ENCODE results near the gene ERICH2. TPM values are rescaled to one million over a fixed set of nuclear protein-coding genes. Genes with fewer than 3 reads are reported as not detected.
"Not testable (repeated sequence)": the region's sequence is repeated elsewhere in the genome, so short reads cannot be mapped to it uniquely, and the experiment has no call there.

The ERICH2 gene, protein sequence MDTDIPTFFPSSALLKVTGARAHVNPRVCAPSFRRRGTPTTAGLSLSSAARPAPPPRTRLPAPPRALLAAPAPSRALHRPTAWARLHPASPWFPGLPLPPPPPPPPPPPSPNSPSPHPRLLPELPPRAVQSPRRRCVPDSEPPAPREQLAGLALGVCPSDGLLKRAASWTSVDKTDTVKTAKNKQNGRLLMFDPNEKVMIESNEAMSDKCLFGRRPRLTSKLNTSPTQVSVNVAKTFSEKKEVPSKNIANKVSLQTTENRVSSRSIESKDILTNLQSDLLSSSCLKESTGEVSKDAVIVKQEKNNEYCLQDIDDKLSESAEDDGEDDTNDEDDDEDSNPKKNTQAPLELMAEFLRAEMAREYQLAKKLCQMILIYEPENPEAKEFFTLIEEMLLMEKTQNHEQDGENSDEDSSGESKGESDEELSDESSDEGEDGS
- not detected for total RNA-seq (2021; fragmentation: NEBNext Ultra II Directional; extraction: Animal tissue kit (Norgen Biotek cat#: 25700))
- long read RNA-seq, result 0 reads

DNA sequence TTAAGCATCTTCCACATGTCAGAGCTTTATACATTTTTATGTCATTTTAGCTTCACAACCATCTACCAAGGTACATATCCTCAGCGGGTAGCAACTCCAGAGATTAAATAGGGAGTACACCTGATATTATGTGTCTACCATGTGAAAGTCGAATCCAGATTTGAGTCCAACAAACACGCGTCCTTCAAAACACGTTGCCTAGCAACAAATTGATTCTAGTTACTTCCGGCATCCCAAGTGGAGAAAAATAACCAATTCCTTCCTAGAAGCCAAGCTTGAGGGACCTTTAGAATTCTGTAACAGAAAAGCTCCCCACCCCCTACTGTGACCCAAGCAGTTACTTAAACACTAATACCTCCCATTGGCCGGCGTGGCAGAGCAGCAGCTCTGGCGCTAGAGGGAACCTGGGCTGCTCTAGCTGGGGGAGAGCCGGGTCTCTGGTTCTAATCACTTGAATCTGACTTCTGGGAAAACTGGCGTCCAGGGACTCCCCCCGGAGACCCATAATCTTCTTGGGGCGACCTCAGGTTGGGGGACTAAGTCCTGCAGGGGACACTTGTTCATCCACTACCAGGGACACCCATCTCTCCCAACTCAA lies at the start of gene ERICH2:
ERICH2 (plus strand) TSS at position 371 of the 598 bp plus-strand sequence. CDS start 304 bp downstream, outside the sequence.
- Mint-ChIP-seq H3K27ac (no peak within 1 kb of the TSS), H3K27me3 (ENCODE audit: insufficient read depth) (peaks cover 5% of the 10 kb centered on the region), H3K4me3 (peak within 1 kb of the TSS; percentile 88), H3K36me3 (ENCODE audit: low read depth) (no peaks in the 10 kb centered on the region), H3K4me1 (ENCODE audit: low read depth) (peaks cover 7% of the 10 kb centered on the region; the same call in 1 of the 2 replicates), H3K9me3 (no peaks in the 10 kb centered on the region)
- TF ChIP-seq, protein P1, sequence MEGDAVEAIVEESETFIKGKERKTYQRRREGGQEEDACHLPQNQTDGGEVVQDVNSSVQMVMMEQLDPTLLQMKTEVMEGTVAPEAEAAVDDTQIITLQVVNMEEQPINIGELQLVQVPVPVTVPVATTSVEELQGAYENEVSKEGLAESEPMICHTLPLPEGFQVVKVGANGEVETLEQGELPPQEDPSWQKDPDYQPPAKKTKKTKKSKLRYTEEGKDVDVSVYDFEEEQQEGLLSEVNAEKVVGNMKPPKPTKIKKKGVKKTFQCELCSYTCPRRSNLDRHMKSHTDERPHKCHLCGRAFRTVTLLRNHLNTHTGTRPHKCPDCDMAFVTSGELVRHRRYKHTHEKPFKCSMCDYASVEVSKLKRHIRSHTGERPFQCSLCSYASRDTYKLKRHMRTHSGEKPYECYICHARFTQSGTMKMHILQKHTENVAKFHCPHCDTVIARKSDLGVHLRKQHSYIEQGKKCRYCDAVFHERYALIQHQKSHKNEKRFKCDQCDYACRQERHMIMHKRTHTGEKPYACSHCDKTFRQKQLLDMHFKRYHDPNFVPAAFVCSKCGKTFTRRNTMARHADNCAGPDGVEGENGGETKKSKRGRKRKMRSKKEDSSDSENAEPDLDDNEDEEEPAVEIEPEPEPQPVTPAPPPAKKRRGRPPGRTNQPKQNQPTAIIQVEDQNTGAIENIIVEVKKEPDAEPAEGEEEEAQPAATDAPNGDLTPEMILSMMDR (IDR thresholded peaks at IDR 0.05), result no peak
- DNase-seq, result peak; percentile 9

DNA sequence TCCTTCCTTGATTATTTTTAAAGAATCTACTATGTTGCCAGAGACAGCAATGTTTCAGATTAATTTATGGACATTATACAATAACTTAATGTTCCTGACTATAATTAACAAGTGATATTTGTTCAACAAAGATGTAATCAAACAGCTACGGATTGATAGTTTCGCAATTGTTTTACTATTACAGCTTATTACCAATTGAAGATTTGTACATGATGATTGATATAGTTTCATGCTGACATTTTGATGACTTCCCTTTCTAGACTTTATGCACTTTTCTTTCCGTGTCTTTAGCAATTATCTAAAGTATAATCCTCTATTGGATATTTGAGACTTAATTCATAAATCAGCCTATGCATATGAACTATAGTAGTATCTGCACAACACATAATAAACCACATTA lies 48.5 kb upstream of the ERICH2 start:
- no peak for DNase-seq
- Mint-ChIP-seq H3K4me1 (ENCODE audit: low read depth) (no peaks in the 10 kb centered on the region), H3K4me3 (no peak overlapping the region), H3K9me3 (no peaks in the 10 kb centered on the region), H3K36me3 (ENCODE audit: low read depth) (no peaks in the 10 kb centered on the region), H3K27ac (no peak overlapping the region), H3K27me3 (ENCODE audit: insufficient read depth) (peaks cover 11% of the 10 kb centered on the region)
- TF ChIP-seq, protein P1 (IDR thresholded peaks at IDR 0.05), result no peak

DNA sequence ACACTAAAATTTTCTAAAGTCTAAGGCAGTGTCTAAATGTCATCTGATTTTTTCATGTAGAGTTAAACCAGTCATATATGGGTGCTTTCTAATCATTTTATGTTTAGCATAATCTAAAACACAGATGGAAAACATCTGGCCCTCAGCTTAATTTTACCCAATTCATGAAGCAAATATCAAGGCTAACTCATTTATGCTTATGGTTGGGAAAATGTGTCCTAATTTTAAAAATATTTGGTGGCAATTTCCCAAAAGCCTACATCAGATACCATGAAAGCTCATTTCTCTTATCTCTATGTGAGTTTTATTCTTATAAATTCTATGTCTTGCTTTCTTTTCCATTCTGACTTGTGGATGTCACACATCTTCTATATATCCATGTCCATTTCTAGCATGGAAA lies 47.9 kb upstream of the ERICH2 start:
- DNase-seq, result no peak
- H3K4me3 Mint-ChIP-seq, result no peak overlapping the region
- H3K9me3 Mint-ChIP-seq, result no peaks in the 10 kb centered on the region
- no peaks in the 10 kb centered on the region for H3K36me3 Mint-ChIP-seq (ENCODE audit: low read depth)
- H3K4me1 Mint-ChIP-seq (ENCODE audit: low read depth), result no peaks in the 10 kb centered on the region
- H3K27me3 Mint-ChIP-seq (ENCODE audit: insufficient read depth), result peaks cover 11% of the 10 kb centered on the region
- TF ChIP-seq, protein P1 (IDR thresholded peaks at IDR 0.05), result no peak
- H3K27ac Mint-ChIP-seq, result no peak overlapping the region

DNA sequence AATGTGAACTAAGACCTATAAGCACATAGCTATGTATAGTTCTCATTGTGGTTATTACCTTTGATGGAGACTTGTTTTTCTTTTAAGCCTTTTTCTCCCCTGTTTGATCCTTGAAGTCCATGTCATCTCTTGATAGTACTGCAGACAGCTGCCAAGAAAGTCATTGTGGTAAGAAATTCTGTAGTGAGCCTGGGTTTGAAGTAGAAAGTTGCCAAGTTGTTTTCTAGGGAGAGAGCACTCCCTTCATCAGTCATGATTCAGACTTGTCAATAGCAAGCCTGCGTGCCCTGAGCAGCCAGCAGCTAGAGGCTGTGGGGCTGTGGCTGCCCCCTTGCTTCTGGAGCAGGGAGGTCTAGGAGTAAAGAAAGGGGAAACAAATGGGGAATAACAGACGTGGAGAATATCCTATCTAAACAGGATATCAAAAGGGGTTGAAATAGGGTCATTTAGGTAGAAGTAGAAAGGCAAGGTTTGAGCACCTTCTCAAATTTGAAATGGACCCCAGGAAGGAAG lies 46.7 kb upstream of the ERICH2 start:
- Mint-ChIP-seq H3K27ac (no peak overlapping the region), H3K9me3 (no peaks in the 10 kb centered on the region), H3K4me1 (ENCODE audit: low read depth) (no peaks in the 10 kb centered on the region), H3K27me3 (ENCODE audit: insufficient read depth) (peaks cover 3% of the 10 kb centered on the region; the same call in 1 of the 2 replicates), H3K36me3 (ENCODE audit: low read depth) (no peaks in the 10 kb centered on the region), H3K4me3 (no peak overlapping the region)
- DNase-seq, result no peak
- TF ChIP-seq, protein P1 (IDR thresholded peaks at IDR 0.05), result no peak

DNA sequence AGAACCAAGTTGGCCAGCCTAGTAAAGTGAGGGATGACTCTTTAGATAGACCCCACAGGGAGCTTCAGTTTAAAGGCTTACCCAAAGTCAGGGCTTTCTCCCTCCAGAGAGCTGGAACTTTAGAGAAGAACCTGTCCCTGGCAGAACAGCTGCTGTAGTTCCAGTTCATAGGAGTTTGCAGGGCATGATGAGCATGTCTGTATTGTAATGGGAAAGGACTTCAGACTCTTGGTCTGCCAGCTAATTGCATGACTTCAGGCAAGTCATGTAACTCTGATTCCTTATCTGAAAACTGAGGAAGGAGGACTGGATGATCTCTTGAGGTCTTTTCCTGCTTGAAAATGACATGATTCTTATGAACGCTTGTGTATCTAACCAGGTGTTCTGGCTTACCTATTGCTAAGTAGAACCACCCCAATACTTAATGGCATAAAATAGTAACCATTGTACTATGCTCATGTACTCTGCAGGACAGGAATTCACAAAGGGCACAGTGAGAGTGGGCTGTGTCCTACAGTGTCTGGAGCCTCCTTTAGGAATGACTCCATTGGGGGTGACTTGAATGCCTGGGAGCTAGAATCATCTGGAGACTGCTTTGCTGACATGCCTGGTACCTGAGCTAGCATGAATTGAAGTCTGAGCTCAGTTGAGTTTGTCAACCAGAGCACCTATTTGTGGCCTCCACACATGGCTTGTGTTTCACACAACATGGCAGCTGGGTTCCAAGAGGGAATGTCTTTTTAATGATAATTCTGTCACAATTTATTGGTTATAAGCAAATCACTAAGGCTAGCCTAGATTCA lies 36.2 kb upstream of the ERICH2 start:
- H3K4me1 Mint-ChIP-seq (ENCODE audit: low read depth), result peaks cover 6% of the 10 kb centered on the region
- H3K36me3 Mint-ChIP-seq (ENCODE audit: low read depth), result no peaks in the 10 kb centered on the region
- no peak for DNase-seq
- H3K27me3 Mint-ChIP-seq (ENCODE audit: insufficient read depth), result no peaks in the 10 kb centered on the region
- H3K27ac Mint-ChIP-seq, result no peak overlapping the region
- H3K4me3 Mint-ChIP-seq, result no peak overlapping the region
- H3K9me3 Mint-ChIP-seq, result peaks cover 4% of the 10 kb centered on the region; the same call in 1 of the 2 replicates
- TF ChIP-seq, protein P1 (IDR thresholded peaks at IDR 0.05), result no peak

DNA sequence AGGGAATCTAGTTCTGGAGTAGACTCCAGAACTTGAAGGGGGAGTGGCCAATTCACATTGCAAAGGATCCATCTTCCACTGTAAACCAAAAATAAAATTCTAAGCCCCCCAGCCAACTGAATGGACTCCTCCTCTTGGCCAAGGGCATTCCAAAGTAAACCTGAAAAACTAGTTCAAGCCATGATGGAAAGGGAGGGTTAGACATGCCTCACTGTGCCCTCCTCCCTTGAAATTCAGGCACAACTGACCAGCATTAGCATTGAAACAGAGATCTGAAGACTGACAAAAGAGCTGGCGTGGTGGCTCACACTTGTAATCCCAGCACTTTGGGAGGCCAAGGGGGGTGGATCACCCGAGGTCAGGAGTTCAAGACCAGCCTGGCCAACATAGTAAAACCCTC lies 35.6 kb upstream of the ERICH2 start:
- H3K27ac Mint-ChIP-seq; H3K36me3 Mint-ChIP-seq (ENCODE audit: low read depth); H3K9me3 Mint-ChIP-seq; H3K27me3 Mint-ChIP-seq (ENCODE audit: insufficient read depth); H3K4me3 Mint-ChIP-seq; DNase-seq: not testable (repeated sequence)
- H3K4me1 Mint-ChIP-seq (ENCODE audit: low read depth), result peaks cover 12% of the 10 kb centered on the region
